GM21576 (cell line): Measurements from ENCODE around the gene UACA.
"Not testable (repeated sequence)": the region's sequence is repeated elsewhere in the genome, so short reads cannot be mapped to it uniquely, and the experiment has no call there.

Experiments
- ATAC-seq: cut with Tn5 transposase; IDR thresholded peaks from one replicate; pipeline ENCODE4 v1.9.1; 2021; ENCODE audit warnings: mild to moderate bottlenecking, moderate library complexity; ENCODE audit not compliant: unreplicated experiment

The UACA gene

DNA sequence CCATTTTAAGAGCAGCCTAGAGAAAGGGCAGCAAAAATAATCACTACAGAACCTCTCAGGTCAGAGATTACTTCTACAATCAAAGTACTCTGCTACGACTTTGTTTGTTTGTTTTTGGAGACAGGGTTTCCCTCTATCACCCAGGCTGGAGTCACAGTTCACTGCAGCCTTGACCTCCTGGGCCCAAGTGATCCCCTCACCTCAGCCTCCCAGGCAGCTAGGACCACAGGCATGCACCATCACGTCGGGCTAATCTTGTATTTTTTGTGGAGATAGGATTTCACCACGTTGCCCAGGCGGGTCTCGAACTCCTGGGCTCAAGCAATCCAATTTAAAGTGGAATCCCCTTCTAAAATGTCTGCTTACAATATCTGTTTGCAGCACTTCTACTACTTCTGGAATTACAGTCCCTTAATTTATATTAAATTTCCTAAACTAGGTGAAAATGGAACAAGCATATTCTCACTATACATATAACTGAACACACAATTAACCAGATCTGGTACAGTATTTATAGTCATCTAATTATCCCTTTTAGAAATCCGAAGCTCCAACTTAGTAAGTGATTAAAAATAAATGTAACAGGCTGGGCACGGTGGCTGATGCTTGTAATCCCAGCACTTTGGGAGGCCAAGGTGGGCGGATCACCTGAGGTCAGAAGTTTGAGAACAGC, 4.4 kb downstream of the UACA start:
- no peak for ATAC-seq

DNA sequence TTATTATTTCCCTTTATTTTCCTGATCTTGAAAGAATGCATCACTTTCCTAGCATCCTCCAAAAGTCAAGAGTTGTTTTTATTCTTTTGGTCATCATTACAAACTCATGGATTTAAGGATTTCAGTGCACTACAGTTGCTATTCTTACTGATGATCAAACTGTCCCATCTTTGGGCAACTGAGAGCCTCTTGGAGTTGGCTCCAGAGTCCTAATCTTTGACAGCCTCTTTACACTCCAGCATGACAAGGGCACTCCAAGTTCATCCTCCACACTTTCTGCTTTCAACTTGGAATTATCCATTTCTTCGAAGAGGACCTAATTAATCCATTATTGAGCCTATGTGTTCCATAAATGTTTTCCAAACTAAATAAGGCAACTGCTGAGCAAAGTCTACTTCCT, 5.7 kb downstream of the UACA start:
- ATAC-seq = no peak

DNA sequence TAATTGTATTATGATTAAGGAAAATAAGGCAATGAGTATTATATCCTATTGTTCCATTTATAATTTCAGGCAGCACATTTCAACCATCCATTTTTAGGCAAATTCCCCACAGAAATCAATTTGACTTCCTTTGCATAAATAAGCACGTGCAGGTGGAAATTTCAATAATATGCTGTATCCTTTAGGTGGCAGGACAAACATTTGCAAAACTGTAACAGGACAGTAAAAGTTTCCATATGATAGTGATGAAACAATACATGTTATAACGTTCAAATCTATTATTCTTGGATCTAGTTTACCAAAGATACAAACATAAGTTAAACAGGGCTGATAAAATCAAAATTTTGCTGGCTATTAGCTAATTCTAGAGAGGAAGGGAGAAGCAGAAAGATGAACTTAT, 8.5 kb downstream of the UACA start:
- ATAC-seq = no peak

- ATAC-seq = no peak
Measured at GRCh38 chr15:70753101-70753829, 10.1 kb downstream of the UACA start.

GRCh38 chr15:70752193-70752635, 11.1 kb downstream of the UACA start:
- ATAC-seq = no peak

- ATAC-seq = no peak
Measured at GRCh38 chr15:70750203-70750869, 13.0 kb downstream of the UACA start.

DNA sequence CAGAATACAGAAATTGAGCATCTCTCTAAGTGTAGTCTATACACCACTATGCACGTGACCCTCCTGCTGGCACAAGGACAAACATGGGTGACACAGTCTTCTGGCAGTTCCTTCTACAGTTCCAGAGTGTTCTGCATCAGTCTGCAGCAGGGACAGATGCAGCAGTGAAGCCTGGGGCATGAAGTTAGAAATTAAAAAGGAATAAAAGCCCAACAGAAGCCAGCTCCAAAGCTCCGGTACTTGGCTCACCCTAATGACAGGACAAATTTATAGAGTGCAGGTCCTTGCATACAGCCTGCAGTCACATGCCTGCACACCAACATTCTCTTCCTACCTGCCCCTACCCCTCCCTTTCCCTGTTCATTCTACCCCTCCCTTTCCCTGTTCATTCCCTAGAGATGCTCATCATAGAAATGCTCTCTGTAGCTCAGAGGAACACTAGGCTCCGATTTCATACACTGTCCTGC, 15.0 kb downstream of the UACA start:
- ATAC-seq = no peak

GRCh38 chr15:70746598-70746997, 16.8 kb downstream of the UACA start:
- ATAC-seq = not testable (repeated sequence)

DNA sequence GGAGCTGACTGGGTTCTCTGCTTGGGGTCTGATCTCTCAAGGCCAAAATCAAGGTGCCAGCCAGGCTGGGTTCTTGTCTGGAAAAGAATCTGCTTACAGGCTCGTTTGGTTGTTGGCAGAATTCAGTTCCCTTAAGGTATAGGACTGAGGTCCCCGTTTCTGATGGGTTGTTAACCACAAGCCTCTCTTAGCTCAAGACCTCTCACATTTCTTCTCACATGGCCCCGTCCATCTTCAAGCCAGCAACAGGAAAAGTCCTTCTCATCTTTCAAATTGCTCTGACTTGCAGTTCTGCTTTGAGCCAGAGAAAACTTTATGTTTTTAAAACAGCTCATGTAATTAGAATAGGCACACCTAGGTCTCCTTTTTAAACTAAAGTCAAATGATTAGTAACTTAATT, 20.4 kb downstream of the UACA start:
- ATAC-seq = no peak

- no peak for ATAC-seq
Measured at GRCh38 chr15:70741677-70742293, 21.6 kb downstream of the UACA start.

DNA sequence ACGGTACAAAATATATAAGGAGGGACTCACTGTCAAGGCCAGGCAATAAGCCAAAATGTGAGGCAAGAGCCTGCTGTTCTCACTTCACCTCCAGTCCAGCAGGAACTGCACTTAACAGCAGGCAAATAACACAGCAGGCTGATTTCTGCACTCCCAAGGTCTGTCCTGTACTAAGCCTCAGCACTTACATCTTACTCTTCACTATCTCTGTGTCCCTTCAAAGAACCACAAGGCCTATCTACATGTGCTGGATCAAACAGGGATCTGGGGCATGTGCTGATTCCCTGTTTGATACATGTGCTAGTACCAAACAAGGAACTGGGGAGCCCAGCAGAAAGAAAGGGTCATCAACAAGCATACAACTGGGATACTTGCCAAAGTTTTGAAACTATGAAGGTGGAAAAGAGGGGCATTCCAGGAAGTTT, 22.2 kb downstream of the UACA start:
- no peak for ATAC-seq

DNA sequence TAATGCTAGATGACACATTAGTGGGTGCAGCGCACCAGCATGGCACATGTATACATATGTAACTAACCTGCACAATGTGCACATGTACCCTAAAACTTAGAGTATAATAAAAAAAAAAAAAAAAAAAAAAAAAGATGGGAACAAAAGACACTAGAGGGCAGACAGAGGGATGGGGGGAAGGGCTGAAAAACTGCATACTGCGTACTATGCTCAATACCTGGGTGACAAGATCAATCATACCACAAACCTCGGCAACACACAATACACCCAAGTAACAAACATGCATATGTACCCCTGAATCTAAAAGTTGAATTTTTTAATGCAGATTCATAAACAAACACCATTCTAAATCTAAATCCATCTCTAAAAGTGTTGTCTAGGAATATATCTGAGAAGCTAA, 28.3 kb downstream of the UACA start:
- not testable (repeated sequence) for ATAC-seq

DNA sequence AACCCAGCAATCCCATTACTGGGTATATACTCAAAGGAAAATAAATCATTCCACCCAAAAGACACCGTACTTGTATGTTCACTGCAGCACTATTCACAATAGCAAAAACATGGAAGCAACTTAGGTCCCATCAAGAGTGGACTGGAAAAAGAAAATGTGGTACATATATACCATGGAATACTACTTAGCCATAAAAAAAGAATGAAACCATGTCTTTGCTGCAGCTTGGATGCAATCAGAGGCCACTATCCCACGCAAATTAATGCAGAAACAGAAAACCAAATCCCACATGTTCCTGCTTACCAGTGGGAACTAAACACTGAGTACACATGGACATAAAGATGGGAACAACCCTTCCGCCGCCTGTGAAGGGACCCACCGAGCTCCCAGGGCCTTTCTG, 34.2 kb downstream of the UACA start:
- no peak for ATAC-seq

- ATAC-seq = no peak
Measured at GRCh38 chr15:70726753-70727152, 36.6 kb downstream of the UACA start.

DNA sequence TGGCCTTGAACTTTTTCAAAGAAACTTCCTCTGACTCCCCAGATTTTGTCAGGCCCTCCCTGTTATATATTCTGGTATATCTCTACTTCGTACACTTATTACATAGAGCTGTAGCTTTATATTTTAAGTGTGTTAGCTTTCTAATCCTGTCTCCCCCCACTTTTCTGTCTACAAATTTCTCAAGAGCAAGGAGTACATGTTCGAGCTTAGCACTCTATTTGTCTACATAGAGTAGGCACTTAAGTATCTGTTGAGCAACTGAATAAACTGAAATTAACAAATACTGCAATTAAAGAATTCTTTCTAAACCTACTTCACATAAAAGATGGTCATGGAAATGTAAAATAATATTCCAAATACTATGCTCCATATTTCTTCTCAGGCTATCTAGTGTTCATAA, 39.4 kb downstream of the UACA start:
- ATAC-seq = no peak

GRCh38 chr15:70723122-70723422, 40.3 kb downstream of the UACA start:
- no peak for ATAC-seq

GRCh38 chr15:70722266-70723121, 40.9 kb downstream of the UACA start:
- no peak for ATAC-seq

- no peak for ATAC-seq
Measured at GRCh38 chr15:70720228-70721016, 42.9 kb downstream of the UACA start.

DNA sequence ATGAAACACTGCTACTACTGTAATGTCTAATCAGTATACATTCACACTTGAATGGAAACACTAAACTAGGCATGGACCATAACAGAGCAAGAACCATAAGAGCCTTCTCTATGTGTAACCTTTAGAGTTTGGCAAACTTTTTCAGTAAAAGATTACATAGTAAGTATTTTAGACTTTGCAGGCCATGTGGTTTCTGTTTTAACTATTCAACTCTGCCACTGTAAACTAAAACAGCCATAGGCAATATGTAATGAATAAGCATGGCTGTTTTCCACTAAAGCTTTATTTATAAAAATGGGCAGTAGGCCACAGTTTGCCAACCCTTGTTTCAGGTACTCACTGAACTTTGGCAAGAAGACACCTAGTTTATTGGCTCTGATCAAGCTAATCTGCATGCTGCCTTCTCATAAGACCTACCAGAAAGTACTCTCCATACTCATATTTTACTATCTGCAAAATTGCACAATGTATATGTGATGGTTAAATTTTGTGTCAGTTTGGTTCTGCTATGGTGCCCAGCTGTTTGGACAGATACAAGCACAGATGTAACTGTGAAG, 46.0 kb downstream of the UACA start:
- no peak for ATAC-seq
